Smooth muscle cell (in vitro differentiated cells): Measurements from ENCODE around the gene ATP5PD. TPM values are rescaled to one million over a fixed set of nuclear protein-coding genes. Genes with fewer than 3 reads are reported as not detected.
A peak's percentile ranks its signal among the peaks of the same experiment; 100 is the strongest.

Experiments used
- DNase-seq: peaks from one replicate; lab custom pipeline; 2025; ENCODE audit not compliant: unreplicated experiment; lab: John Stamatoyannopoulos, UW
- H2AFZ ChIP-seq: fragments of 200-600 bp; sonication (generic); 2 replicates; pipeline ENCODE4 v1.6.0; 2016; ENCODE audit warnings: antibody characterized with exemption, low read depth, mild to moderate bottlenecking
- H3F3A ChIP-seq: fragments of 200-600 bp; sonication (generic); 2 replicates; pipeline ENCODE4 v1.6.0; 2017; ENCODE audit warnings: antibody characterized with exemption, low read depth
- H3K27ac ChIP-seq: fragments of 200-600 bp; sonication (generic); 2 replicates; pipeline ENCODE4 v1.5.1; 2016; ENCODE audit warnings: low read depth, mild to moderate bottlenecking
- H3K27me3 ChIP-seq: fragments of 200-600 bp; sonication (generic); 2 replicates; pipeline ENCODE4 v1.6.1; 2016; ENCODE audit warnings: low read depth, mild to moderate bottlenecking
- H3K36me3 ChIP-seq: fragments of 200-600 bp; sonication (generic); 2 replicates; pipeline ENCODE4 v1.5.1; 2016; ENCODE audit warnings: low read depth
- H3K4me1 ChIP-seq: fragments of 200-600 bp; sonication (generic); 2 replicates; pipeline ENCODE4 v1.5.1; 2016; ENCODE audit warnings: low read depth
- H3K4me2 ChIP-seq: fragments of 200-600 bp; sonication (generic); 2 replicates; pipeline ENCODE4 v1.6.0; 2016; ENCODE audit warnings: mild to moderate bottlenecking
- H3K4me3 ChIP-seq: fragments of 200-600 bp; sonication (generic); 2 replicates; pipeline ENCODE4 v1.5.1; 2016; ENCODE audit warnings: mild to moderate bottlenecking
- H3K79me2 ChIP-seq: fragments of 200-600 bp; sonication (generic); 2 replicates; pipeline ENCODE4 v1.6.0; 2016; ENCODE audit warnings: low read depth, mild to moderate bottlenecking
- H3K9ac ChIP-seq: fragments of 200-600 bp; sonication (generic); 2 replicates; pipeline ENCODE4 v1.6.0; 2016; ENCODE audit warnings: low read depth
- H3K9me3 ChIP-seq: fragments of 200-600 bp; sonication (generic); replicated peaks from 2 replicates; pipeline ENCODE4 v1.5.1; 2016; ENCODE audit warnings: low read depth
- H4K20me1 ChIP-seq: fragments of 200-600 bp; sonication (generic); 2 replicates; pipeline ENCODE4 v1.6.0; 2016; ENCODE audit warnings: low read depth
- CTCF ChIP-seq: fragments of 200-600 bp; sonication (generic); IDR thresholded peaks from 2 replicates; pipeline ENCODE4 v1.5.1; 2017; ENCODE audit warnings: borderline replicate concordance, mild to moderate bottlenecking, antibody characterized with exemption; ENCODE audit not compliant: insufficient read depth, poor library complexity, severe bottlenecking
- WGBS: methylation state at CpG from one replicate; pipeline ENCODE4 v1.1.7; 2016; ENCODE audit warnings: low lambda C conversion rate; 5-methylcytosine and 5-hydroxymethylcytosine counted together
- polyA plus RNA-seq: library from polyadenylated mRNA; unstranded; fragments of >200 nt; fragmentation: Nextera tagmentation; extraction: Ambion mirVana; gene quantifications from 2 replicates; pipeline ENCODE4 v1.2.1, GENCODE V29; 2016
- total RNA-seq: library from RNA; depleted of rRNA; stranded (reverse); fragments of >200 nt; gene quantifications from 2 replicates; pipeline ENCODE4 v1.2.3, GENCODE V29; 2014

The ATP5PD gene
- total and polyA plus RNA-seq, 2 experiments from 2014 or later, result 309 to 318 TPM

DNA sequence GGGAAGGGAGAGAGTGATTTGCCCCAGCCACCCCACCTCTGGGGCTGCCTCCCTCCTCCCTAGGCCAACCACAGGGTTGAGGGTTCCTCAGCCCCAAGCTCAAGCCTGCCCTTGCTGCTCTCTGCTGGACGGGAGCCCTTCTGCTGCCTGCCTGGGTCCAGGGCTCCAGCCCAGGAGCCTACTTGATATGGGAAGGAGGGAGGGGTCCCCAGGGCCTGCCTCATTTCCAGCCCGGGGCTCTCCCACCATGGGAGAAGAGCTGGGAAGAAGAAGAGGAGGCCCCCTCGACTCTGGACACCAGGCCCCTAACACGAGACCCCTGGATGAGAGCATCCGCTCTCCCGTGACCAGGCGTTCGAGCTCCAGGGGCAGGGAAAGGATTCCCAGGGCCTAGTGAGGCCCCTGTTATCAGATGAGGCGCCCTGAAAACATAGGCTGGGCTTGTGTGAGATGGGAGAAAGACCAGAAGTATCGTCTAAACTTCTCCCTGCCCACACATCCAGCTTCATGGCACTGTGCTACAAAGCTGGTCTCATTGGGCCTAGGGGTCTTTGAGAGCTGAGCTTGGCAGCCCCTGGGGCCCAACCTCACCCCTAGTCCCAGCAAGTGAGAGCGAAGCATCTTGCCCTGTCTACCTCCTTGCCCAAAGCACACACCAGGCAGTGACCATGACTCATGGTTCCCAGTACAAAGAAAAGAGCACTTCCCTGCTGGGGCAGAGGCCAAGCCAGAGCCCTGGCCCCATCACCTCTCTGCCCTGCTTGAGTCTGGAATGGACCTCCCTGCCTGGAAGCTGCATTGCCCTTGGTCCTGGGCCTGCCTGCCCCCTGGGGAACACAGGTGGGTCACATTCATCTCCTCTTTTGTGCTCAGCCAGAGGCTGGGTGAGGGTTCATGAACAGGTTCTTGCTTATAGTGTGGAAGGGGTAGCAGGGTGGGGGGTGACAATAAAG is 42.0 kb upstream of the ATP5PD start:
- peak overlapping the region; percentile 76 for H3K9ac ChIP-seq

DNA sequence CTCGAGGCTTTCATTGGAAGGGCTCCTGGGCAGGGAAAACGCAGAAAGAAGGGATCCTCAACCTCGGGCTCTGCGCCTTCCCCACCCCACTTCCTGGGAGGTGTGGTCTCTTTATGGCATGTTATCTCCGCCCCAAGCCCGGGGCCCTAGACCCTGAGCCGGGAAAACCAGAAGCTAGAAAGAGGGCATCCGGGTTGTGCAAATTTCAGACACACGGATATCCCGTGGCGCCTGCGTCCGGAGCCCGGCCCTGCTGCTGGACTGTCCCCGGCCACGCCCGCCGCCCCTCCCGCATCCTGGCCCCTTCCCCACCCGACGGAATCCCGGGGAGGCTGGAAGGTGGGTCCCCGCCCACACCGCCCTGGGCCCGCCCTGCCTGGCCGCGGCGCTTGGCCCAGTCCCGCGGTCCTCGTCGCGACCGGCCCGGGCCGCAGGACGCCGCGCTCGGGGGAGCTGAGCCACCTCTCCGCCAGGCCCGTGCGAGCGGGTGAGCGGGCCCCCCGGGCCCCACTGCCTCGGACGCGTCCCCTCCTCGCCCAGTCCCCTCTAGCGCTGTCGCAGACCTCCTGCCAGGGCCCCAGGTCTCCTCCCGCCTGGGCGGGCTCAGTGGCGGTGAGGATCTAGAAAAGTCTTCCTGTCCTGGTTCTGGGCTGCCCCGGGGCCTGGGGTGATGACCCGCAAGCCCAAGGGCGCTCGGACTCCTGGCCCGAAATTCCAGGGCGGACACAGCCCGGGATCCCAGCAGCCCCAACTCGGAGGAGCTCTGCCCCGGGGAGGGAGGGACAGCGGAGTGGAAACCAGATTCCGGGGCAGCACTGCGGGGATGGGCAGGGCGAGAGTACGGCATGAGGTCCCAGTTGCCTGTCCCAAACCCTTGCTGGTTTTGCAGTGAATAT is 41.0 kb upstream of the ATP5PD start, which contains the start of gene SLC16A5:
Gene SLC16A5 (plus strand): TSS at position 397 of the 896 bp plus-strand sequence. CDS start 5,683 bp downstream, outside the sequence.
- Histone ChIP-seq H3K27ac (peak within 1 kb of the TSS; percentile 87), H2AFZ (peak within 1 kb of the TSS; percentile 91), H3K4me1 (peaks cover 24% of the 10 kb centered on the region), H3K36me3 (no peaks in the 10 kb centered on the region), H3K9ac (peak within 1 kb of the TSS; percentile 76), H3K27me3 (no peaks in the 10 kb centered on the region), H3K4me3 (peak within 1 kb of the TSS; percentile 87), H4K20me1 (no peaks in the 10 kb centered on the region), H3F3A (peaks cover 15% of the 10 kb centered on the region), H3K79me2 (peaks cover 25% of the 10 kb centered on the region), H3K9me3 (no peaks in the 10 kb centered on the region), H3K4me2 (peak within 1 kb of the TSS; percentile 94)
- WGBS, result under 1% methylated on average over 52 of the region's 69 CpGs
- peak; percentile 72 for DNase-seq
- TF ChIP-seq CTCF, result no peak

More for the DNA sequence above, 42.0 kb upstream of the ATP5PD start:
- H3K4me3 ChIP-seq, result peak overlapping the region; percentile 87
- 41% methylated on average over 11 of the region's 11 CpGs for WGBS
- peak overlapping the region; percentile 94 for H3K4me2 ChIP-seq
- peak overlapping the region; percentile 91 for H2AFZ ChIP-seq
- H3K36me3 ChIP-seq, result no peaks in the 10 kb centered on the region
- H3K4me1 ChIP-seq, result peaks cover 29% of the 10 kb centered on the region
- H3K27ac ChIP-seq, result peak overlapping the region; percentile 87
- H3K79me2 ChIP-seq, result peaks cover 25% of the 10 kb centered on the region
- DNase-seq, result no peak
- peaks cover 22% of the 10 kb centered on the region for H3F3A ChIP-seq
- peaks cover 9% of the 10 kb centered on the region for H4K20me1 ChIP-seq
- no peak for TF ChIP-seq CTCF
- H3K27me3 ChIP-seq, result no peaks in the 10 kb centered on the region
- H3K9me3 ChIP-seq, result no peaks in the 10 kb centered on the region

GRCh38 chr17:75087182-75087557 is 40.4 kb upstream of the ATP5PD start:
- no peak overlapping the region for H3K9ac ChIP-seq
- 56% methylated on average over 12 of the region's 12 CpGs for WGBS
- no peak for DNase-seq

More at GRCh38 chr17:75087182-75087557, 40.4 kb upstream of the ATP5PD start:
- H3K4me1 ChIP-seq, result peaks cover 24% of the 10 kb centered on the region
- H3K27ac ChIP-seq, result peak overlapping the region; percentile 87
- H3K4me3 ChIP-seq, result peak overlapping the region; percentile 87
- H4K20me1 ChIP-seq, result no peaks in the 10 kb centered on the region
- H3K79me2 ChIP-seq, result peaks cover 25% of the 10 kb centered on the region
- H3K36me3 ChIP-seq, result no peaks in the 10 kb centered on the region
- H3K4me2 ChIP-seq, result peak overlapping the region; percentile 94
- H3K27me3 ChIP-seq, result no peaks in the 10 kb centered on the region
- H3F3A ChIP-seq, result peaks cover 10% of the 10 kb centered on the region
- no peak for TF ChIP-seq CTCF
- no peaks in the 10 kb centered on the region for H3K9me3 ChIP-seq
- H2AFZ ChIP-seq, result peak overlapping the region; percentile 91
